BLaER1 (cell line): ENCODE results near the gene DLEC1.
"Not testable (repeated sequence)": the region's sequence is repeated elsewhere in the genome, so short reads cannot be mapped to it uniquely, and the experiment has no call there.

Experiments
- H3K27ac ChIP-seq: shearing (Covaris generic); formaldehyde crosslinking; 2 replicates; pipeline ENCODE4 v1.8.1; 2022
- H3K27me3 ChIP-seq: shearing (Covaris generic); formaldehyde crosslinking; 2 replicates; pipeline ENCODE4 v1.8.1; 2022
- H3K36me3 ChIP-seq: shearing (Covaris generic); formaldehyde crosslinking; 2 replicates; pipeline ENCODE4 v1.8.1; 2022
- H3K4me1 ChIP-seq: shearing (Covaris generic); formaldehyde crosslinking; 2 replicates; pipeline ENCODE4 v1.8.1; 2022
- H3K4me2 ChIP-seq: shearing (Covaris generic); formaldehyde crosslinking; 2 replicates; pipeline ENCODE4 v1.8.1; 2022
- H3K4me3 ChIP-seq: shearing (Covaris generic); formaldehyde crosslinking; 2 replicates; pipeline ENCODE4 v1.8.1; 2022
- H3K9ac ChIP-seq: shearing (Covaris generic); formaldehyde crosslinking; 2 replicates; pipeline ENCODE4 v1.8.1; 2022
- H3K9me3 ChIP-seq: shearing (Covaris generic); formaldehyde crosslinking; 2 replicates; pipeline ENCODE4 v1.8.1; 2022
- H4K20me1 ChIP-seq: shearing (Covaris generic); formaldehyde crosslinking; 2 replicates; pipeline ENCODE4 v1.8.1; 2022
- Cebpa-rat ChIP-seq: shearing (Covaris generic); IDR thresholded peaks from 2 replicates; pipeline ENCODE4 v1.8.1; 2022

DLEC1 gene

DNA sequence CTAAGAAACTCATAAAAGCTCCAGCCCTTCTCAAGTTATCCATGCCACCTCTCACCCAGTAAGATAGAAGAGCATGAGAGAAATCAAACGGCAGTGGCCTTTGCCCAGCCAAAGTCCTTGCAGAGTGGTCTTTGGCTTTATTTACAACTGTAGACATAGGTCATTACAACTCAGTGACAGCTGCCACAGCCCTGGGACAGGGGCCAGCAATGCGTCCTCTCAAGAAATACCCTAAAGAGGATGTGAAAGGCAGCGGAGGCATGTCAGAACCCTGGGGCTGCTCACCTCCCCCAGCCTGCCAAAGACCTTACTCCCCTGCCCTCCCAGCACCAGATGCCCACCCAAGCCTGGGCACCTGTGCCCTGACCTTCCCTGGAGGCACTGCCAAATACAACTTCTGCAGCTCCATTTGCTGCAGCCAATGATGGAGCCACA lies 91.6 kb downstream of the DLEC1 start:
- no peak for TF ChIP-seq Cebpa-rat
- H3K36me3 ChIP-seq: peaks cover 95% of the 10 kb centered on the region
- H3K27me3 ChIP-seq: no peaks in the 10 kb centered on the region
- no peaks in the 10 kb centered on the region for H3K9me3 ChIP-seq
- no peak overlapping the region for H3K27ac ChIP-seq
- H3K4me2 ChIP-seq: peak overlapping the region; percentile 45
- no peak overlapping the region for H3K4me3 ChIP-seq
- H4K20me1 ChIP-seq: peaks cover 100% of the 10 kb centered on the region
- no peak overlapping the region for H3K9ac ChIP-seq
- H3K4me1 ChIP-seq: peaks cover 35% of the 10 kb centered on the region

DNA sequence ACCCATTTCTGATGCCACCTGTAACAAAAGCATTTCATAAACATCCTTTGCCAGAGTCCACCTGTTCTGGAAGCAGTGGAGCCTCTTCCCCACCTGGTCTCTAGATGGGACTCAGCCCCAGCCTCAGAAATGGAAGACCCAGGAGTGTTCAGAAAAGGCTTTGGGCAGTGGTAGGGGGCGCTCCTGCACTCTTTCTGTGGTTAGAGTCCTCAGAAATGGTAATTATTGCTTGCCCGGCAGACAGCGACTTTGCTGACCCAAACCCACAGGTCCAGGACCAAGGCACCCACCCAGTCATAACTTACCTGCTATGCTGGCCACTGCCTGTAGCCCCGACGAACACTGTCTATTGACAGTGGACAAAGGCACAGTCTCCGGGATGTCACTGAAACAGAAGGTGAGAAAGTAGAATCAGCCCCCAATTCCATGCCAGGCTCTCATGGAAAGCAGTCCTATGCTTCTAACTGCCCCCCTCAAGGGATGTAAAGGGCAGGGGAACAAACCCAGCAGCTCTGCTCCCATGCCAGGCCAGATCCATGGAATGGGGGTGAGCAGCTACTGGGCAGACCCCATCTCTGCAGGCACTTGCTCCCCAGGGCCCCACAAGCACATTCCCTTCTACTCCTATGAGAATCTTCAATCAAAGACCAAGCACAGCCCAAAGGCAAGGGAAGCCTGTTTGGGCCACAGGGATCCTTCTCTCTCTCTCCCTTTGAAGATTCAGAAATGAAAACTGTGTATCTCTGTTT lies 92.8 kb downstream of the DLEC1 start:
- Histone ChIP-seq H3K4me2 (no peak overlapping the region), H3K4me3 (no peak overlapping the region), H3K36me3 (peaks cover 84% of the 10 kb centered on the region), H3K9ac (no peak overlapping the region), H3K27me3 (no peaks in the 10 kb centered on the region), H4K20me1 (peaks cover 100% of the 10 kb centered on the region), H3K27ac (no peak overlapping the region), H3K9me3 (no peaks in the 10 kb centered on the region), H3K4me1 (peaks cover 38% of the 10 kb centered on the region)
- TF ChIP-seq Cebpa-rat: no peak

DNA sequence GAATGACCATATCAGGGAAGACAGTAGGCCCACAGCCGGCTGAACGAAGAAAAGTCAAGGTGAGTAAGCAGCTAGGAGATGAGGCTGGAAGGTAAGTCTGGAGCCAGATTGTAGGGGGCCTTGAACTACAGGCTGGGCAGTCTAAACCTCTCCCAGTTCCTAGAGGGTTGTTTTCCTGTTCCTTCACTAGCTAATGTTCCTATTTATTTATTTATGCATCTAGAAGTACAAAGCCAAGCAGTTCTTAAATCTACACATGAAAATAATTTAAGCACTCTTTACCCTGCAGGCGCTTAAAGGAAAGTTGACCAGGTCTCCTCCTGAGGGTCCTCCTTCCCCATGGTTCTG lies 94.2 kb downstream of the DLEC1 start:
- no peaks in the 10 kb centered on the region for H3K27me3 ChIP-seq
- H3K4me3 ChIP-seq: no peak overlapping the region
- H3K4me2 ChIP-seq: no peak overlapping the region

DNA sequence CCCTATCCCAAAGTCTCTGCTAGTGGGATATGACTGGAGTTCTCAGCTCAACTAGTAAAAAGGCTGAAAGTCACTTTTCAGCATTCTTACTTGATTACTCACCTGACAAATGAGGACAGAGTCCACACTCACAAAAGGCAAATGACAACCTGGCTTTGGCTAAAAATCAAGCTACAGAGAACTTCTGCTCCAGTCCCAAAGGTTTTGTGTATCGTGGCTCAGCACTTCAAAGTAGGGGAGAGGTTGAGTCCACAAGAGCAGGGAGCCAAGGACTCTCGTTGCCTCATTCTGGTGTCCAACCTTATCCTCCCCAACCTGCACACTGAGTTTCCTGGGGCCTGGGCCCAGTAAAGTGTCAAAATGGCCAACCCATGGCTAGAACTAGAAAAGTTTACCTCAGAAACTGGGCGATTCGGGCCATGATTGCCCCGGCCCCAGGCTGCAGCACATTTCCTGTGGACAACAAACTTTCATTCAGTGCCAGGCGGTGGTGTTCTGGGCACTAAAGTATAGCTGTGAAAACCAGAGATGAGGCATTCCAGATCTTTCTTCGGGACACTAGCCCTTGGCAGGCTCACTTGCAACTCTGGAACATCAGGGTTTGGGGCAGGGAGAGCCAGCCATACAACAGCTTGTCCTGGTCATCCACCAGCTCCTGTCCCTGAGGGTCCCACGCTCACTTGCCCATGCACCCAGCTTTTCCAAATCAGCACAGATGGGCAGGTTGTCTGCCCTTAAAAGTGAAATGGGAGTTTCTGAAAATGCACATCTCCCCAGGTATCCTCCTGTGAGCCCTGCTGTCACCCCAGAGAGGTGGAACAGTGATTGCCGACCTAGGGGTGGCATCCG lies 94.8 kb downstream of the DLEC1 start:
- Histone ChIP-seq H3K4me2 (no peak overlapping the region), H3K9ac (no peak overlapping the region), H4K20me1 (peaks cover 81% of the 10 kb centered on the region), H3K27me3 (no peaks in the 10 kb centered on the region), H3K9me3 (no peaks in the 10 kb centered on the region), H3K4me1 (peaks cover 48% of the 10 kb centered on the region), H3K4me3 (no peak overlapping the region), H3K36me3 (peaks cover 64% of the 10 kb centered on the region), H3K27ac (no peak overlapping the region)
- no peak for TF ChIP-seq Cebpa-rat

More for the DNA sequence above, 94.2 kb downstream of the DLEC1 start:
- no peak for TF ChIP-seq Cebpa-rat
- no peak overlapping the region for H3K27ac ChIP-seq
- peaks cover 48% of the 10 kb centered on the region for H3K4me1 ChIP-seq
- H4K20me1 ChIP-seq: peaks cover 87% of the 10 kb centered on the region
- H3K9ac ChIP-seq: no peak overlapping the region
- no peaks in the 10 kb centered on the region for H3K9me3 ChIP-seq
- peaks cover 70% of the 10 kb centered on the region for H3K36me3 ChIP-seq

DNA sequence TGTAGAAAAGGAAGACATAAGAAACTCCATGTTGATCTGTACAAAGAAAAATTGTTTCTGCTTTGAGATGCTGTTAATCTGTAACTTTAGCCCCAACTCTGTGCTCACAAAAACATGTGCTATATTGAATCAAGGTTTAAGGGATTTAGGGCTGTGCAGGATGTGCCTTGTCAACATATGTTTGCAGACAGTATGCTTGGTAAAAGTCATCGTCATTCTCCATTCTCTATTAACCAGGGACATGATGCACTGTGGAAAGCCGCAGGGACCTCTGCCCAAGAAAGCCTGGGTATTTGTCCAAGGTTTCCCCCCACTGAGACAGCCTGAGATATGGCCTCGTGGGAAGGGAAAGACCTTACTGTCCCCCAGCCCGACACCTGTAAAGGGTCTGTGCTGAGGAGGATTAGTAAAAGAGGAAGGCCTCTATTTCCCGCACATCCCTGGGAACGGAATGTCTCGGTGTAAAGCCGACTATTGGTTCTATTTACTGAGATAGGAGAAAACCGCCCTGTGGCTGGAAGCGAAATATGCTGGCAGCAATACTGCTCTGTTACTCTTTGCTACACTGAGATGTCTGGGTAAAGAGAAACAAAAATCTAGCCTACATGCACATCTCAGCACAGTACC lies 95.6 kb downstream of the DLEC1 start:
- peaks cover 56% of the 10 kb centered on the region for H3K36me3 ChIP-seq
- peak overlapping the region; percentile 97 for H3K4me2 ChIP-seq
- peaks cover 75% of the 10 kb centered on the region for H4K20me1 ChIP-seq
- not testable (repeated sequence) for H3K27ac ChIP-seq, H3K4me3 ChIP-seq, H3K9me3 ChIP-seq, H3K27me3 ChIP-seq
- H3K4me1 ChIP-seq: peaks cover 53% of the 10 kb centered on the region
- 0 out of 2 replicates have a peak overlapping the region, but pooled peaks have one; percentile 91 for H3K9ac ChIP-seq

DNA sequence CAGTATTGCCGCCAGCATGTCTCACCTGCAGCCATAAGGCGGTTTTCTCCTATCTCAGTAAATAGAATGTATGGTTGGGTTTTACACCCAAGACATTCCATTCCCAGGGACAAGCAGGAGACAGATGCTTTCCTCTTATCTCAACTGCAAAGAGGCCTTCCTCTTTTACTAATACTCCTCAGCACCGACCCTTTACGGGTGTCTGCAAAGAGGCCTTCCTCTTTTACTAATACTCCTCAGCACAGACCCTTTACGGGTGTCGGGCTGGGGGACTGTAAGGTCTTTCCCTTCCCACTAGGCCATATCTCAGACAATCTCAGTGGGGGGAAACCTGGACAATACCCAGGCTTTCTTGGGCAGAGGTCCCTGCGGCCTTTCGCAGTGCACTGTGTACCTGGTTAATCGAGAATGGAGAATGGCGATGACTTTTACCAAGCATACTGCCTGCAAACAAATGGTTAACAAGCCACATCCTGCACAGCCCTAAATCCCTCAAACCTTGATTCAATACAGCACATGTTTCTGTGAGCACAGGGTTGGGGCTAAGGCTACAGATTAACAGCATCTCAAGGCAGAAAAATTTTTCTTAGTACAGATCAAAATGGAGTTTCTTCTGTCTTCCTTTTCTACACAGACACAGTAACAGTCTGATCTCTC lies 96.7 kb downstream of the DLEC1 start:
- Histone ChIP-seq H3K4me1 (peaks cover 53% of the 10 kb centered on the region), H3K9ac (peak overlapping the region; percentile 91)

DNA sequence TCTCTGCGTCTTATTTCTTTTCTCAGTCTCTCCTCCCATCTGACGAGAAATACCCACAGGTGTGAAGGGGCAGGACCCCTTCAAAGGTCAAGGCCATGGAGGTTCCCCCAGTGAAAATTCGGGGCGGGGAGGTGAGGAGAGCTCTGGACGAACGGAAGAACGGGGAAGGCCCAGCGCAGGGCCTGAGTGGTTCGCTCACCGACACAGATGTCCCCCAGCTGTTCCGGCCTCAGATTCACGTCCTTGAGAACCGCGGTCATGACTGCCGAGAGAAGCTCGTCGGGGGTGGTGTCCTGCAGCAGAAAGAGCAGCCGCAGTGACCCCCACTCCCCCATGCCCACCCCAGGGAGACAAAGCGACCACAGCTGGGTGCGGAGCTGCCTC lies 97.4 kb downstream of the DLEC1 start:
- Histone ChIP-seq H3K4me3 (peak overlapping the region; percentile 95), H3K36me3 (peaks cover 50% of the 10 kb centered on the region), H3K4me1 (peaks cover 55% of the 10 kb centered on the region), H3K27me3 (no peaks in the 10 kb centered on the region), H4K20me1 (peaks cover 75% of the 10 kb centered on the region), H3K27ac (peak overlapping the region; percentile 82), H3K4me2 (peak overlapping the region; percentile 97), H3K9me3 (no peaks in the 10 kb centered on the region), H3K9ac (peak overlapping the region; percentile 91)
- no peak for TF ChIP-seq Cebpa-rat

More for the DNA sequence above, 96.7 kb downstream of the DLEC1 start:
- H3K36me3 ChIP-seq: peaks cover 50% of the 10 kb centered on the region
- not testable (repeated sequence) for H3K9me3 ChIP-seq, H3K27me3 ChIP-seq
- H3K4me3 ChIP-seq: peak overlapping the region; percentile 95
- H3K4me2 ChIP-seq: peak overlapping the region; percentile 97
- H4K20me1 ChIP-seq: peaks cover 75% of the 10 kb centered on the region
- H3K27ac ChIP-seq: peak overlapping the region; percentile 82

DNA sequence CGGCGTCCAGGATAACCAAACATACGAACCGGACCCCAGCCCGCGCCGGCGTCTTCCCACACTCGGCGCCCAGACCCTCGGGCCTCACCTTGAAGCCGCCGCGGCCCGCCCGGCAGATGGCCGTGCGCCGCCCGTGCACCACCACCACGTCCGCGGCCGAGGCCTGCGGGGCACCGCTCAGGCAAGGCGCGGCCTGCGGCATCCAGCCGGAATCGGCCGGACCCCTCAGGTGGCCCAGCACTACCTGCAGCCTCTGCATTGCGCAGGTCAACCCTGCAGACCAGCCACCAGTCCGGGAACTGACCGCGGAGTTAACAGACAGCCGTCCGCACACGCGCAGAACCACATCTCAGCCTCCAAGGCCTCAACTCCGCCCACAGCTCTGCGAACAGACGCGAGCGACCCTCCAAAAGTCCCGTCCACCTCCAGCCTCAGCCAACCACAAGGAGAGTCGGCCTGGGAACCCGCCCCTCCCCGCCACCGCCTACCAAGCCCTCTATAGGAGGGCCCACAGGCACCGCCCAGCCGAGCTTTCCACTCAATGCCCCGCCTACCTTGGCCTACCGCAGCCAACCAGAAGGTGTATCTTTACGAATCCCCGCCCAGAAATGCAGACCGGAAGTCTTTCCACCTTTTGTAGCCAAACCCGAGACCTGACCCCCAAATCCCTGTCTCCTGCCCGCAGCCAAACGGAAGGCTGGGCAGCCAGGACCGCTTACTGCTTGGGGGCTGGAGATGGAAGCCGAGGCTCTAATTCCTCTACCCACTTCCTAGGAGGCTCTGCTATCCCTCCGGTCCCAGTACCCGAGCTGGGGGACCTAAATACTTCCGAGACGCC lies 98.0 kb downstream of the DLEC1 start, which contains the start of gene ACAA1:
ACAA1 (minus strand) TSS at position 351 of the 838 bp plus-strand sequence; CDS start at position 259, 92 bp downstream.
- peak within 1 kb of the TSS; percentile 97 for H3K9ac ChIP-seq
- H3K9me3 ChIP-seq: no peaks in the 10 kb centered on the region
- peak within 1 kb of the TSS; percentile 95 for H3K4me3 ChIP-seq
- peaks cover 61% of the 10 kb centered on the region for H3K4me1 ChIP-seq
- H3K4me2 ChIP-seq: peak within 1 kb of the TSS; percentile 97
- peak within 1 kb of the TSS; percentile 94 for H3K27ac ChIP-seq
- H4K20me1 ChIP-seq: peaks cover 75% of the 10 kb centered on the region
- H3K36me3 ChIP-seq: peaks cover 50% of the 10 kb centered on the region
- TF ChIP-seq Cebpa-rat: no peak
- H3K27me3 ChIP-seq: no peaks in the 10 kb centered on the region
